ENCODE data around the gene AHCYL2.

GRCh38 chr7:129439963-129440625 is 215.3 kb downstream of the AHCYL2 start:
- TF ChIP-seq, protein P1, sequence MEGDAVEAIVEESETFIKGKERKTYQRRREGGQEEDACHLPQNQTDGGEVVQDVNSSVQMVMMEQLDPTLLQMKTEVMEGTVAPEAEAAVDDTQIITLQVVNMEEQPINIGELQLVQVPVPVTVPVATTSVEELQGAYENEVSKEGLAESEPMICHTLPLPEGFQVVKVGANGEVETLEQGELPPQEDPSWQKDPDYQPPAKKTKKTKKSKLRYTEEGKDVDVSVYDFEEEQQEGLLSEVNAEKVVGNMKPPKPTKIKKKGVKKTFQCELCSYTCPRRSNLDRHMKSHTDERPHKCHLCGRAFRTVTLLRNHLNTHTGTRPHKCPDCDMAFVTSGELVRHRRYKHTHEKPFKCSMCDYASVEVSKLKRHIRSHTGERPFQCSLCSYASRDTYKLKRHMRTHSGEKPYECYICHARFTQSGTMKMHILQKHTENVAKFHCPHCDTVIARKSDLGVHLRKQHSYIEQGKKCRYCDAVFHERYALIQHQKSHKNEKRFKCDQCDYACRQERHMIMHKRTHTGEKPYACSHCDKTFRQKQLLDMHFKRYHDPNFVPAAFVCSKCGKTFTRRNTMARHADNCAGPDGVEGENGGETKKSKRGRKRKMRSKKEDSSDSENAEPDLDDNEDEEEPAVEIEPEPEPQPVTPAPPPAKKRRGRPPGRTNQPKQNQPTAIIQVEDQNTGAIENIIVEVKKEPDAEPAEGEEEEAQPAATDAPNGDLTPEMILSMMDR (conservative IDR thresholded peaks at IDR 0.05; ENCODE audit: low read length), result no peak
- no peak for TF ChIP-seq EZH2phosphoT487 (IDR thresholded peaks at IDR 0.05; ENCODE audit: borderline replicate concordance)

Measured in Loucy (cell line).